ENCODE data around the gene CNTNAP1. TPM values are rescaled to one million over a fixed set of nuclear protein-coding genes. Genes with fewer than 3 reads are reported as not detected.

CNTNAP1 gene
- total RNA-seq, 4 donors from 2014 or later, result 0.15 to 0.88 (median 0.43) TPM

- 77 to 81% methylated on average over 9 to 10 of the region's 10 CpGs for WGBS, 2 donors
- intact Hi-C loops (cut with DNase I), result no loop called here
- no peak for DNase-seq
- no peak for TF ChIP-seq CTCF (IDR thresholded peaks at IDR 0.05)
- peaks cover 16 to 93% (median 46%) of the 10 kb centered on the region in 3 donors for H3K36me3 ChIP-seq
- H3K4me1 ChIP-seq, result peaks cover 0 to 12% (median 0%) of the 10 kb centered on the region in 3 donors
- no peak overlapping the region for H3K27ac ChIP-seq
- no peaks in the 10 kb centered on the region for H3K27me3 ChIP-seq
- no peaks in the 10 kb centered on the region for H3K9me3 ChIP-seq
- H3K4me3 ChIP-seq, result no peak overlapping the region
Observed at GRCh38 chr17:42700586-42701289, 18.4 kb downstream of the CNTNAP1 start.

- DNase-seq, result no peak
- intact Hi-C loops (cut with DNase I), result no loop called here
Observed at GRCh38 chr17:42702446-42702845, 20.1 kb downstream of the CNTNAP1 start.

DNA sequence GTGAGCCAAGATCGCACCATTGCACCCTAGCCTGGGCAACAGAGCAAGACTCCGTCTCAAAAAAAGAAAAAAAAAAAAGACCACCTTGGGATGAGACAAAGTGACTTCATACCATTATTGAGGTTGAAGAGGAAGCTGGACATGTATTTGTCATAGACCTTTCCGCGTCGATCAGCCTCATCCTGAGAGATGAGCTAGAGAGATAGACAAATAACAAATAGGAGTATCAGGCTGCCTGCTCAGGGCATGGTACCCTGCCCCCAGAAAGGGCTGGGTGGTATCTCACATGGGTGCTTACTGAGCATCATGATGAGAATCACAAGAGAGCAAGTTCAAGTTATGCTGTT is 22.1 kb downstream of the CNTNAP1 start:
- intact Hi-C loops (cut with DNase I), result no loop called here
- Histone ChIP-seq H3K4me3 (no peak overlapping the region), H3K9me3 (no peaks in the 10 kb centered on the region), H3K27ac (no peak overlapping the region), H3K4me1 (peaks cover 0 to 4% (median 0%) of the 10 kb centered on the region in 3 donors), H3K27me3 (no peaks in the 10 kb centered on the region), H3K36me3 (peaks cover 40 to 100% (median 81%) of the 10 kb centered on the region in 3 donors)
- DNase-seq, result no peak
- TF ChIP-seq POLR2A (IDR thresholded peaks at IDR 0.05), result no peak
- TF ChIP-seq CTCF (IDR thresholded peaks at IDR 0.05), result no peak
- 83 to 96% methylated on average over 5 of the region's 5 CpGs for whole genome bisulfite sequencing, 2 donors

More at GRCh38 chr17:42702446-42702845, 20.1 kb downstream of the CNTNAP1 start:
- no peaks in the 10 kb centered on the region for H3K27me3 ChIP-seq
- TF ChIP-seq CTCF (IDR thresholded peaks at IDR 0.05) (no peak), POLR2A (IDR thresholded peaks at IDR 0.05) (no peak)
- no peak overlapping the region for H3K4me3 ChIP-seq
- H3K9me3 ChIP-seq, result no peaks in the 10 kb centered on the region
- no peak overlapping the region for H3K27ac ChIP-seq
- H3K36me3 ChIP-seq, result peaks cover 28 to 93% (median 61%) of the 10 kb centered on the region in 3 donors
- 83 to 86% methylated on average over 5 to 11 of the region's 11 CpGs for WGBS, 2 donors
- peaks cover 0 to 12% (median 0%) of the 10 kb centered on the region in 3 donors for H3K4me1 ChIP-seq

- H3K4me1 ChIP-seq, result no peaks in the 10 kb centered on the region
- H3K4me3 ChIP-seq, result no peak overlapping the region
- intact Hi-C loops (cut with DNase I), result no loop called here
- DNase-seq, result no peak
- 69 to 71% methylated on average over 7 to 8 of the region's 8 CpGs for WGBS, 2 donors
- H3K36me3 ChIP-seq, result peaks cover 45 to 100% (median 86%) of the 10 kb centered on the region in 3 donors
- H3K9me3 ChIP-seq, result no peaks in the 10 kb centered on the region
- H3K27me3 ChIP-seq, result no peaks in the 10 kb centered on the region
- H3K27ac ChIP-seq, result no peak overlapping the region
- TF ChIP-seq POLR2A (IDR thresholded peaks at IDR 0.05) (no peak), CTCF (IDR thresholded peaks at IDR 0.05) (no peak)
Observed at GRCh38 chr17:42704837-42705494, 22.6 kb downstream of the CNTNAP1 start.

DNA sequence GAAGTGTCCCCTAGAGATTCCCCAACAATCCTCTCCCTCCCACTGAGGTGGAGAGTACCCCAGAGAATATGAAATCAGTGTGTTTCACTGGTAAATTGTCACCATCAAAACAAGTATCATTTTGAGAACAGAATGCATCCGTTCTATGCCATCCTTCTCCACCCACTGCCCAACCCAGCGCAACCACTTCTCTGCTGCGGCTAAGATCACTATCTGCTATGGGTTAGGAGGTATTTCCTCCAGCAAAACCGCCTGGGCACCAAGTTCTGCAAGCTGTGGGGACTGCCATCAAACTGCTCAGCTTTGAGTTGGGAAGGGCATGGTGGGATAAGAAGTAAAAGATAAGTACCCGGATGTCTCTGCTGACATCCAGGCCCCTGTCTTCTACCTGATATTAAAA is 24.4 kb downstream of the CNTNAP1 start:
- Histone ChIP-seq H3K4me3 (no peak overlapping the region), H3K9me3 (no peaks in the 10 kb centered on the region), H3K4me1 (no peaks in the 10 kb centered on the region), H3K27ac (no peak overlapping the region), H3K36me3 (peaks cover 53 to 100% (median 93%) of the 10 kb centered on the region in 3 donors), H3K27me3 (no peaks in the 10 kb centered on the region)
- no peak for DNase-seq
- 58 to 75% methylated on average over 5 of the region's 5 CpGs for WGBS, 2 donors
- TF ChIP-seq POLR2A (IDR thresholded peaks at IDR 0.05), result no peak
- intact Hi-C loops (cut with DNase I), result no loop called here
